Measurements from ENCODE around the gene PTH1R. TPM values are rescaled to one million over a fixed set of nuclear protein-coding genes. Genes with fewer than 3 reads are reported as not detected.

The PTH1R gene
- total and polyA plus RNA-seq, 11 donors: 2.1 to 23.4 (median 6.5) TPM

GRCh38 chr3:46893763-46894162 is 16.2 kb downstream of the PTH1R start:
- peak in 2 of 5 donors; percentile 31 to 55 for DNase-seq
- Histone ChIP-seq H3K36me3 (no peaks in the 10 kb centered on the region), H3K27me3 (peaks cover 0 to 22% (median 0%) of the 10 kb centered on the region in 9 donors), H3K4me1 (peaks cover 0 to 51% (median 26%) of the 10 kb centered on the region in 12 donors), H3K4me3 (no peak overlapping the region), H3K27ac (peak overlapping the region in 3 of 12 donors; percentile 67 to 71 (median 68)), H3K9me3 (no peaks in the 10 kb centered on the region)
- ATAC-seq: no peak
- WGBS, 4 donors: 49 to 73% (median 63%) methylated on average over 9 of the region's 9 CpGs
- intact Hi-C loops (cut with DNase I): loop anchor here in 7 of 10 donors (1.0 to 5.0 kb wide), 5 partner anchors 27 to 231 kb away; no protein-coding TSS in a partner anchor
- TF ChIP-seq CTCF (IDR thresholded peaks at IDR 0.05) (no peak), POLR2A (IDR thresholded peaks at IDR 0.05) (no peak)

- Histone ChIP-seq H3K36me3 (no peaks in the 10 kb centered on the region), H3K4me1 (peaks cover 0 to 50% (median 26%) of the 10 kb centered on the region in 12 donors), H3K27ac (peak overlapping the region in 1 of 12 donors; percentile 68), H3K27me3 (peaks cover 0 to 22% (median 0%) of the 10 kb centered on the region in 9 donors), H3K4me3 (no peak overlapping the region), H3K9me3 (no peaks in the 10 kb centered on the region)
- DNase-seq (peak in 1 of 5 donors; percentile 17), ATAC-seq (no peak)
- 91 to 100% (median 93%) methylated on average over 4 to 6 of the region's 6 CpGs for WGBS, 4 donors
- TF ChIP-seq POLR2A (IDR thresholded peaks at IDR 0.05): no peak
- TF ChIP-seq CTCF (IDR thresholded peaks at IDR 0.05): no peak
- intact Hi-C loops (cut with DNase I): loop anchor here in 5 of 10 donors (2.0 to 5.0 kb wide), 4 partner anchors 27 to 232 kb away; no protein-coding TSS in a partner anchor
These were observed 16.7 kb downstream of the PTH1R start for GRCh38 chr3:46894256-46894655.

- Histone ChIP-seq H3K4me3 (no peak overlapping the region), H3K4me1 (peaks cover 0 to 49% (median 26%) of the 10 kb centered on the region in 12 donors), H3K36me3 (no peaks in the 10 kb centered on the region), H3K27ac (no peak overlapping the region), H3K9me3 (no peaks in the 10 kb centered on the region), H3K27me3 (peaks cover 0 to 22% (median 0%) of the 10 kb centered on the region in 9 donors)
- peak in 3 of 4 donors; percentile 22 to 63 (median 52) for ATAC-seq
- intact Hi-C loops (cut with DNase I): loop anchor here in 9 of 10 donors (1.0 to 5.0 kb wide), 7 partner anchors 28 to 190 kb away; no protein-coding TSS in a partner anchor
- 20 to 31% (median 24%) methylated on average over 5 of the region's 5 CpGs for WGBS, 4 donors
- TF ChIP-seq POLR2A (IDR thresholded peaks at IDR 0.05) (no peak), CTCF (IDR thresholded peaks at IDR 0.05) (peak; percentile 87 to 96 (median 91))
- DNase-seq: peak; percentile 68 to 87 (median 78)
These were observed 17.7 kb downstream of the PTH1R start for GRCh38 chr3:46895204-46895660.

GRCh38 chr3:46895761-46896160 is 18.2 kb downstream of the PTH1R start:
- peaks cover 0 to 22% (median 0%) of the 10 kb centered on the region in 9 donors for H3K27me3 ChIP-seq
- peaks cover 0 to 51% (median 26%) of the 10 kb centered on the region in 12 donors for H3K4me1 ChIP-seq
- peak in 2 of 5 donors; percentile 12 to 24 for DNase-seq
- H3K4me3 ChIP-seq: no peak overlapping the region
- H3K27ac ChIP-seq: no peak overlapping the region
- TF ChIP-seq CTCF (IDR thresholded peaks at IDR 0.05): no peak
- TF ChIP-seq POLR2A (IDR thresholded peaks at IDR 0.05): no peak
- WGBS, 4 donors: 75 to 84% (median 76%) methylated on average over 4 of the region's 4 CpGs
- ATAC-seq: no peak
- no peaks in the 10 kb centered on the region for H3K9me3 ChIP-seq
- intact Hi-C loops (cut with DNase I): loop anchor here in 9 of 10 donors (1.0 to 5.0 kb wide), 7 partner anchors 28 to 191 kb away; no protein-coding TSS in a partner anchor
- H3K36me3 ChIP-seq: no peaks in the 10 kb centered on the region

All from heart left ventricle (tissue), 16 donors.